Jurkat, Clone E6-1 (cell line): ENCODE data around the gene ERN2.

Source experiments
- DNase-seq: peaks from one replicate; pipeline ENCODE4 v3.0.0-alpha.2; 2011; ENCODE audit warnings: low read depth, low spot score
- H3K4me3 ChIP-seq: 2 replicates; pipeline ENCODE4 v1.5.1; 2011; ENCODE audit warnings: mild to moderate bottlenecking, low read length, control low read depth, moderate library complexity

ERN2 gene

GRCh38 chr16:23663918-23664317 is 49.1 kb downstream of the ERN2 start:
- no peak for DNase-seq
- H3K4me3 ChIP-seq, result no peak overlapping the region

- no peak for DNase-seq
- no peak overlapping the region for H3K4me3 ChIP-seq
Observed at GRCh38 chr16:23651943-23652468, 61.0 kb downstream of the ERN2 start.

GRCh38 chr16:23650674-23651416 is 62.2 kb downstream of the ERN2 start:
- H3K4me3 ChIP-seq, result no peak overlapping the region
- no peak for DNase-seq

- H3K4me3 ChIP-seq, result peak overlapping the region; percentile 100
- no peak for DNase-seq
Observed at GRCh38 chr16:23642246-23642774, 70.7 kb downstream of the ERN2 start.

- peak; percentile 88 for DNase-seq
- H3K4me3 ChIP-seq, result peak within 1 kb of the TSS; percentile 100
Observed at GRCh38 chr16:23640931-23641765, 71.9 kb downstream of the ERN2 start, which contains the start of the genes DCTN5 and PALB2. TSS of gene DCTN5 (plus strand) at chr16:23641466. CDS start at chr16:23641543, 77 bp downstream. TSS of gene PALB2 (minus strand) at chr16:23641310. CDS start at chr16:23641157, 153 bp downstream.

- H3K4me3 ChIP-seq, result peak overlapping the region; percentile 100
- peak; percentile 3 for DNase-seq
Observed at GRCh38 chr16:23640615-23640930, 72.4 kb downstream of the ERN2 start.
